Esophagus muscularis mucosa (tissue), 4 donors: Measurements from ENCODE around the gene CNKSR1. TPM values are rescaled to one million over a fixed set of nuclear protein-coding genes. Genes with fewer than 3 reads are reported as not detected.

Experiments used
- DNase-seq: peaks from one replicate; pipeline ENCODE4 v3.0.0-alpha.2; 2017; ENCODE audit errors: extremely low spot score
- H3K27ac ChIP-seq, 4 donors: fragments of 200-600 bp; sonication (generic); replicated peaks in 1 of 4; 1 replicate in 3 of 4; 2 replicates in 1 of 4; pipeline ENCODE4 v1.5.1; 2016 to 2019; ENCODE audit warnings: mild to moderate bottlenecking in 1 of 4
- H3K27me3 ChIP-seq, 4 donors: fragments of 200-600 bp; sonication (generic); one replicate each; pipeline versions ENCODE4 v1.5.1 to v1.6.0; 2016 to 2019
- H3K36me3 ChIP-seq, 4 donors: fragments of 200-600 bp; sonication (generic); one replicate each; pipeline ENCODE4 v1.5.1; 2016 to 2019
- H3K4me1 ChIP-seq, 4 donors: fragments of 200-600 bp; sonication (generic); one replicate each; pipeline ENCODE4 v1.5.1; 2016 to 2019
- H3K4me3 ChIP-seq, 4 donors: fragments of 200-600 bp; sonication (generic); 1 replicate in 2 of 4; 2 replicates in 2 of 4; pipeline ENCODE4 v1.5.1; 2016 to 2019; ENCODE audit warnings: mild to moderate bottlenecking in 4 of 4, moderate library complexity in 1 of 4
- H3K9me3 ChIP-seq, 4 donors: fragments of 200-600 bp; sonication (generic); 1 replicate in 3 of 4; 2 replicates in 1 of 4; pipeline ENCODE4 v1.5.1; 2016 to 2019
- EP300 ChIP-seq: sonication (generic); formaldehyde crosslinking; IDR thresholded peaks from one replicate; pipeline ENCODE4 v1.6.1; 2017; ENCODE audit warnings: antibody characterized with exemption
- POLR2A ChIP-seq: fragments of 450-650 bp; IDR thresholded peaks from one replicate; pipeline ENCODE4 v1.6.1; 2017; ENCODE audit warnings: antibody characterized with exemption, moderate library complexity, mild to moderate bottlenecking, low read depth
- POLR2AphosphoS5 ChIP-seq, 2 donors: sonication (generic); formaldehyde crosslinking; IDR thresholded peaks; one replicate each; pipeline ENCODE4 v1.6.1; 2017; ENCODE audit warnings: antibody characterized with exemption in 2 of 2
- WGBS: methylation state at CpG from one replicate; pipeline ENCODE4 v1.1.5; 2018; 5-methylcytosine and 5-hydroxymethylcytosine counted together
- intact Hi-C: fragments of 100-400 bp; cut with DNase I; formaldehyde crosslinking; loops from one replicate; pipeline ENCODE4 v1.15.1; 2023
- total RNA-seq, 4 donors: library from RNA; depleted of rRNA; stranded (reverse); fragments of >200 nt; gene quantifications; one replicate each; pipeline versions ENCODE4 v1.1.0 to v1.2.1, GENCODE V29; 2016
- TF ChIP-seq, protein P1 (sequence below), 3 experiments: fragments of 200-600 bp in 2 of 3; fragments of 450-650 bp in 1 of 3; sonication (generic) in 2 of 3; IDR thresholded peaks; one replicate each; pipeline ENCODE4 v1.5.1; 2017 to 2019; ENCODE audit warnings: antibody characterized with exemption in 3 of 3, mild to moderate bottlenecking in 2 of 3, moderate library complexity in 1 of 3

The CNKSR1 gene
- total RNA-seq, 4 donors from 2014 or later: 1.4 to 2.6 (median 1.9) TPM

GRCh38 chr1:26132834-26133167, 44.5 kb upstream of the CNKSR1 start:
- no peak for TF ChIP-seq EP300
- no peak for TF ChIP-seq POLR2AphosphoS5 (IDR thresholded peaks at IDR 0.05)
- TF ChIP-seq POLR2A: no peak
- TF ChIP-seq, protein P1, sequence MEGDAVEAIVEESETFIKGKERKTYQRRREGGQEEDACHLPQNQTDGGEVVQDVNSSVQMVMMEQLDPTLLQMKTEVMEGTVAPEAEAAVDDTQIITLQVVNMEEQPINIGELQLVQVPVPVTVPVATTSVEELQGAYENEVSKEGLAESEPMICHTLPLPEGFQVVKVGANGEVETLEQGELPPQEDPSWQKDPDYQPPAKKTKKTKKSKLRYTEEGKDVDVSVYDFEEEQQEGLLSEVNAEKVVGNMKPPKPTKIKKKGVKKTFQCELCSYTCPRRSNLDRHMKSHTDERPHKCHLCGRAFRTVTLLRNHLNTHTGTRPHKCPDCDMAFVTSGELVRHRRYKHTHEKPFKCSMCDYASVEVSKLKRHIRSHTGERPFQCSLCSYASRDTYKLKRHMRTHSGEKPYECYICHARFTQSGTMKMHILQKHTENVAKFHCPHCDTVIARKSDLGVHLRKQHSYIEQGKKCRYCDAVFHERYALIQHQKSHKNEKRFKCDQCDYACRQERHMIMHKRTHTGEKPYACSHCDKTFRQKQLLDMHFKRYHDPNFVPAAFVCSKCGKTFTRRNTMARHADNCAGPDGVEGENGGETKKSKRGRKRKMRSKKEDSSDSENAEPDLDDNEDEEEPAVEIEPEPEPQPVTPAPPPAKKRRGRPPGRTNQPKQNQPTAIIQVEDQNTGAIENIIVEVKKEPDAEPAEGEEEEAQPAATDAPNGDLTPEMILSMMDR (IDR thresholded peaks at IDR 0.05): no peak
- H3K27me3 ChIP-seq: no peaks in the 10 kb centered on the region
- DNase-seq: no peak
- no peaks in the 10 kb centered on the region for H3K36me3 ChIP-seq
- H3K27ac ChIP-seq: no peak overlapping the region
- no peak overlapping the region for H3K4me3 ChIP-seq
- H3K9me3 ChIP-seq: no peaks in the 10 kb centered on the region
- H3K4me1 ChIP-seq: peaks cover 0 to 4% (median 0%) of the 10 kb centered on the region in 4 donors
- intact Hi-C loops: no loop called here
- WGBS: 97% methylated on average over 2 of the region's 2 CpGs

DNA sequence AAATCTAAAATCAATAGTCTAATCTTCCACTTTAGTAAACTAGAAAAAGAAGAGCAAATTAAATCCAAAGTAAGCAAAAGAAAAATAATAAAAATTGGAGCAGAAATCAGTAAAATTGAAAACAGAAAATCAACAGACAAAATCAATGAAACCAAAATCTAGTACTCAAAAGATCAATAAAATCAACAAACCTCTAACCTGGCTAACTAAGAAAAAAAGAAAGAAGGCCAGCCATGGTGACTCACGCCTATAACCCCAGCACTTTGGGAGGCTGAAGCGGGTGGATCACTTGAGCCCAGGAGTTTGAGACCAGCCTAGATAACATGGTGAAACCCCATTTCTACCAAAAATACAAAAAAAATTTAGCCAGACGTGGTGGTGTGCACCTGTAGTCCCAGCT, 42.8 kb upstream of the CNKSR1 start:
- no peaks in the 10 kb centered on the region for H3K4me1 ChIP-seq
- H3K27ac ChIP-seq: no peak overlapping the region
- no peak overlapping the region for H3K4me3 ChIP-seq
- no peaks in the 10 kb centered on the region for H3K36me3 ChIP-seq
- no peaks in the 10 kb centered on the region for H3K27me3 ChIP-seq
- DNase-seq: no peak
- intact Hi-C loops: no loop called here
- H3K9me3 ChIP-seq: no peaks in the 10 kb centered on the region
- WGBS: 83% methylated on average over 3 of the region's 3 CpGs
- TF ChIP-seq POLR2AphosphoS5 (IDR thresholded peaks at IDR 0.05) (no peak), POLR2A (no peak)

DNA sequence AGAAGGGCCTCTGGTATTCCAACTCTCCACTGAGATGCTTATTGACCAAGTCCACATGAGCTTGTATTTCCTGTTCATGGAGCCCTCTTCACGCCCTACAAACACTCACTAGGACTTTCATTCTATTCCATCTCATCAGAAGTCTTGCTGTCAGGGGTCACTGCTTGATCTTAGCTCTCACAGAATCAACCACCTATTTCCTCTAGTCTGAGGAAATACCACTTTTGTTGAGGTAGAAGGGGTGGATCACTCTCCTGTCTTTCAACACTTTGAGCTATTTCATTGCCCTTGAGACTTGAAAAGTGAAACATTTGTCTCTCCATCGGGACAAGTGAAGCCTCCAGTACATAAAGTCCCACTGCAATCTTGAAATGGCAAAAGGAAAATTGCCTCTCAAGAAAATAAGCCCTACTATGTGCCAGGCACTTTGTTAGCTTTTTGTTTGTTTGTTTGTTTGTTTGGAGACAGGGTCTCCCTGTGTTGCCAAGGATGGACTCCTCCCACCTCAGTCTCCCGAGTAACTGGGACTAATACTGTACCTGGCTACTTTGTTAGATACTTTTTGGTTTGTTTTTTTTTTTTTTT, 38.2 kb upstream of the CNKSR1 start:
- Histone ChIP-seq H3K27ac (no peak overlapping the region), H3K27me3 (no peaks in the 10 kb centered on the region), H3K9me3 (no peaks in the 10 kb centered on the region), H3K4me1 (no peaks in the 10 kb centered on the region), H3K4me3 (no peak overlapping the region), H3K36me3 (no peaks in the 10 kb centered on the region)
- WGBS: 65% methylated on average over 3 of the region's 3 CpGs
- TF ChIP-seq POLR2A (no peak), EP300 (no peak), POLR2AphosphoS5 (IDR thresholded peaks at IDR 0.05) (no peak)
- TF ChIP-seq, protein P1 (IDR thresholded peaks at IDR 0.05): no peak
- intact Hi-C loops: no loop called here
- no peak for DNase-seq

DNA sequence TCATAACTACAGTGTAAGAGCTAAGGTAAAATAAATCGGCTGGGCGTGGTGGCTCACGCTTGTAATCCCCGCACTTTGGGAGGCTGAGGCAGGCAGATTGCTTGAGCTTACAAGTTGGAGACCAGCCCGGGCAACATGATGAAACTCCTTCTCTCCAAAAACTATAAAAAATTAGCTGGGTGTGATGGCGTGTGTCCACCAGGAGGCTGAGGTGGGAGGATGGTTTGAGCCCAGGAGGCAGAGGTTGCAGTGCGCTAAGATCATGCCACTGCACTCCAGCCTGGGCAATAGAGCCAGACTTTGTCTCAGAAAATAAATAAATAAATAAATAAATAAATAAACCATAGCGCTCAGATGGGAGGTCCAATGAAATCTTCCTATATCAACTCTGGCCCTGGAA, 35.1 kb upstream of the CNKSR1 start:
- no peak for DNase-seq
- intact Hi-C loops: no loop called here
- no peak overlapping the region for H3K4me3 ChIP-seq
- H3K27ac ChIP-seq: no peak overlapping the region
- H3K9me3 ChIP-seq: no peaks in the 10 kb centered on the region
- no peaks in the 10 kb centered on the region for H3K36me3 ChIP-seq
- WGBS: 92% methylated on average over 8 of the region's 8 CpGs
- H3K27me3 ChIP-seq: peaks cover 0 to 15% (median 0%) of the 10 kb centered on the region in 4 donors
- H3K4me1 ChIP-seq: peaks cover 2 to 10% (median 6%) of the 10 kb centered on the region in 4 donors
- TF ChIP-seq POLR2AphosphoS5 (IDR thresholded peaks at IDR 0.05) (no peak), EP300 (no peak), POLR2A (no peak)
- TF ChIP-seq, protein P1 (IDR thresholded peaks at IDR 0.05): no peak

GRCh38 chr1:26145041-26145959, 32.0 kb upstream of the CNKSR1 start:
- intact Hi-C loops: loop anchor here (2.0 kb wide), 2 partner anchors 40 to 108 kb away; no protein-coding TSS in a partner anchor
- Histone ChIP-seq H3K27ac (no peak overlapping the region), H3K4me3 (no peak overlapping the region), H3K36me3 (no peaks in the 10 kb centered on the region), H3K27me3 (peaks cover 0 to 23% (median 0%) of the 10 kb centered on the region in 4 donors), H3K4me1 (peaks cover 2 to 10% (median 6%) of the 10 kb centered on the region in 4 donors), H3K9me3 (no peaks in the 10 kb centered on the region)
- 23% methylated on average over 10 of the region's 19 CpGs for WGBS
- TF ChIP-seq EP300: no peak
- TF ChIP-seq POLR2A: no peak
- TF ChIP-seq POLR2AphosphoS5 (IDR thresholded peaks at IDR 0.05): peak in 1 of 2 donors; percentile 8
- TF ChIP-seq, protein P1 (IDR thresholded peaks at IDR 0.05): peak; percentile 74 to 79 (median 78)
- DNase-seq: peak; percentile 93
